ENCODE measurements around the gene MYL7. TPM values are rescaled to one million over a fixed set of nuclear protein-coding genes. Genes with fewer than 3 reads are reported as not detected.
"Not testable (repeated sequence)": the region's sequence is repeated elsewhere in the genome, so short reads cannot be mapped to it uniquely, and the experiment has no call there.

MYL7 gene
- total RNA-seq, 1 donor from 2014 or later, result 518 TPM

GRCh38 chr7:44131173-44132029, 9.7 kb downstream of the MYL7 start:
- Histone ChIP-seq H3K36me3 (no peaks in the 10 kb centered on the region), H3K4me3 (no peak overlapping the region), H3K9me3 (replicated peaks) (peaks cover 10% of the 10 kb centered on the region), H3K27me3 (ENCODE audit: low read depth) (no peaks in the 10 kb centered on the region), H3K27ac (replicated peaks) (peak overlapping the region; percentile 91), H3K4me1 (peaks cover 65% of the 10 kb centered on the region)
- peak; percentile 20 for DNase-seq
- TF ChIP-seq, protein P1, sequence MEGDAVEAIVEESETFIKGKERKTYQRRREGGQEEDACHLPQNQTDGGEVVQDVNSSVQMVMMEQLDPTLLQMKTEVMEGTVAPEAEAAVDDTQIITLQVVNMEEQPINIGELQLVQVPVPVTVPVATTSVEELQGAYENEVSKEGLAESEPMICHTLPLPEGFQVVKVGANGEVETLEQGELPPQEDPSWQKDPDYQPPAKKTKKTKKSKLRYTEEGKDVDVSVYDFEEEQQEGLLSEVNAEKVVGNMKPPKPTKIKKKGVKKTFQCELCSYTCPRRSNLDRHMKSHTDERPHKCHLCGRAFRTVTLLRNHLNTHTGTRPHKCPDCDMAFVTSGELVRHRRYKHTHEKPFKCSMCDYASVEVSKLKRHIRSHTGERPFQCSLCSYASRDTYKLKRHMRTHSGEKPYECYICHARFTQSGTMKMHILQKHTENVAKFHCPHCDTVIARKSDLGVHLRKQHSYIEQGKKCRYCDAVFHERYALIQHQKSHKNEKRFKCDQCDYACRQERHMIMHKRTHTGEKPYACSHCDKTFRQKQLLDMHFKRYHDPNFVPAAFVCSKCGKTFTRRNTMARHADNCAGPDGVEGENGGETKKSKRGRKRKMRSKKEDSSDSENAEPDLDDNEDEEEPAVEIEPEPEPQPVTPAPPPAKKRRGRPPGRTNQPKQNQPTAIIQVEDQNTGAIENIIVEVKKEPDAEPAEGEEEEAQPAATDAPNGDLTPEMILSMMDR (IDR thresholded peaks at IDR 0.05; ENCODE audit: borderline replicate concordance), result peak; percentile 56
- intact Hi-C loops (cut with micrococcal nuclease), result no loop called here

- intact Hi-C loops (cut with micrococcal nuclease), result no loop called here
- DNase-seq, result no peak
- peaks cover 48% of the 10 kb centered on the region for H3K4me1 ChIP-seq
- TF ChIP-seq, protein P1 (IDR thresholded peaks at IDR 0.05; ENCODE audit: borderline replicate concordance), result no peak
- no peak overlapping the region for H3K4me3 ChIP-seq
- peaks cover 10% of the 10 kb centered on the region for H3K9me3 ChIP-seq (replicated peaks)
- H3K27ac ChIP-seq (replicated peaks), result peak overlapping the region; percentile 91
- H3K36me3 ChIP-seq, result no peaks in the 10 kb centered on the region
- no peaks in the 10 kb centered on the region for H3K27me3 ChIP-seq (ENCODE audit: low read depth)
Measured at GRCh38 chr7:44128721-44129582, 12.2 kb downstream of the MYL7 start.

DNA sequence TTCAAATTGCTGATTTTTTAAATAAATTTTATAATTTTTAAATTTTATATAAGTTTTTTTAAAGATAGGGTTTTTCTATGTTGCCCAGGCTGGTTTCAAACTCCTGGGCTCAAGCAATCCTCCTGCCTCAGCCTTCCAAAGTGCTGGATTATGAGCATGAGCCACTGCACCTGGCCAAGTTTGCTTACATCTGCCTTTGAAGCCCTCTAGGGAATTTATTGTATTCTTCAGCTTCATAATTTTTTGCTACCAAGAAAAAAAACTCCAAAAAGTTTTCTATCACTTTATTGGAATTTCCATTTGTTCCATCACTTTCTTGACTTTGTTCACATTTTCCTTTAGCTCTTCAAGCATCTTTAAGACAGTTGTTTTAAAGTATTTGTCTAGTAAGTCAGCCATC, 14.0 kb downstream of the MYL7 start:
- Histone ChIP-seq H3K4me3 (no peak overlapping the region), H3K36me3 (no peaks in the 10 kb centered on the region), H3K9me3 (replicated peaks) (peaks cover 10% of the 10 kb centered on the region), H3K27me3 (ENCODE audit: low read depth) (no peaks in the 10 kb centered on the region), H3K27ac (replicated peaks) (no peak overlapping the region), H3K4me1 (peaks cover 45% of the 10 kb centered on the region)
- TF ChIP-seq, protein P1 (IDR thresholded peaks at IDR 0.05; ENCODE audit: borderline replicate concordance), result no peak
- intact Hi-C loops (cut with micrococcal nuclease), result no loop called here
- DNase-seq, result no peak

GRCh38 chr7:44126574-44126973, 14.6 kb downstream of the MYL7 start:
- DNase-seq; H3K27ac ChIP-seq (replicated peaks); H3K4me3 ChIP-seq; intact Hi-C loops (cut with micrococcal nuclease); H3K27me3 ChIP-seq (ENCODE audit: low read depth); H3K36me3 ChIP-seq; H3K9me3 ChIP-seq (replicated peaks): not testable (repeated sequence)
- peaks cover 47% of the 10 kb centered on the region for H3K4me1 ChIP-seq

DNA sequence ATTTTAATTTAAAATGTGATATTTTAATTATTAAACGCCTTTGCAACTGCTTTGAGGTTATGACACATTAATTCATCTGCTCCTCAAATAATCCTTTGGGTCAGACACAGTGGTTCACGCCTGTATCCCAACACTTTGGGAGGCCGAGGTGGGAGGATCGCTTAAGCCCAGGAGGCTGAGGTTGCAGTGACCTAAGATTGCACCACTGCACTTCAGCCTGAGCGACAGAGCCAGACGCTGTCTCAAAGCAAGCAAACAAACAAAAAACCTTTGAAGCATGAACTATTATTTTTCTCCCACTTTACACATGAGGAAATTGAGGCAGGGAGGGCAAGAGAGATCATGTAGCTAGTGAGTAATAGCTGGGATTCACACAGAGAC, 16.3 kb downstream of the MYL7 start:
- Histone ChIP-seq H3K9me3 (replicated peaks) (peaks cover 10% of the 10 kb centered on the region), H3K4me3 (no peak overlapping the region), H3K4me1 (peaks cover 56% of the 10 kb centered on the region), H3K27ac (replicated peaks) (no peak overlapping the region), H3K36me3 (peaks cover 18% of the 10 kb centered on the region), H3K27me3 (ENCODE audit: low read depth) (no peaks in the 10 kb centered on the region)
- TF ChIP-seq, protein P1 (IDR thresholded peaks at IDR 0.05; ENCODE audit: borderline replicate concordance), result no peak
- intact Hi-C loops (cut with micrococcal nuclease), result no loop called here
- no peak for DNase-seq
